ENCODE results near the gene KDM4C. TPM values are rescaled to one million over a fixed set of nuclear protein-coding genes. Genes with fewer than 3 reads are reported as not detected.

Gene KDM4C
- polyA plus RNA-seq, 1 donor (not counting 4 experiments of a cell fraction or from before 2014, with no cell fraction given), result 17.2 TPM

GRCh38 chr9:6761306-6761705, 3.5 kb downstream of the KDM4C start:
- Histone ChIP-seq H3K36me3 (ENCODE audit: control insufficient read depth in 2 of 2, extremely low read depth in 1 of 2, insufficient read depth in 2 of 2, low read length in 2 of 2) (no peaks in the 10 kb centered on the region), H3K27ac (ENCODE audit: control insufficient read depth, insufficient read depth, low read length) (no peak overlapping the region), H4K20me1 (ENCODE audit: control insufficient read depth, extremely low read depth, insufficient read depth, low read length) (no peaks in the 10 kb centered on the region), H3K4me1 (ENCODE audit: control insufficient read depth, extremely low read depth, insufficient read depth, low read length) (peaks cover 15% of the 10 kb centered on the region), H3K9me3 (ENCODE audit: control insufficient read depth, low read depth, low read length) (no peaks in the 10 kb centered on the region), H3K27me3 (ENCODE audit: control insufficient read depth, extremely low read depth, insufficient read depth, low read length) (no peaks in the 10 kb centered on the region), H3K79me2 (ENCODE audit: control insufficient read depth, insufficient read depth, low read length) (peaks cover 70% of the 10 kb centered on the region), H3K9me1 (ENCODE audit: control insufficient read depth, extremely low read depth, insufficient read depth, low read length) (no peaks in the 10 kb centered on the region), H3K4me3 (ENCODE audit: control insufficient read depth in 2 of 3, extremely low read depth in 1 of 3, insufficient read depth in 2 of 3, low read depth in 1 of 3, low read length in 3 of 3) (no peak overlapping the region), H3K4me2 (ENCODE audit: control insufficient read depth, extremely low read depth, insufficient read depth, low read depth, low read length) (no peak overlapping the region), H2AFZ (ENCODE audit: control insufficient read depth, low read length) (no peak overlapping the region), H3K9ac (ENCODE audit: control insufficient read depth, extremely low read depth, insufficient read depth, low read length) (no peak overlapping the region)
- FAIRE-seq, result no peak
- no peak for DNase-seq (ENCODE audit: low read depth, low spot score)
- TF ChIP-seq CTCF (optimal IDR thresholded peaks at IDR 0.05 in 1 of 3, IDR thresholded peaks at IDR 0.05 in 1 of 3, conservative IDR thresholded peaks at IDR 0.05 in 1 of 3; ENCODE audit: extremely low read depth in 1 of 3, insufficient read depth in 2 of 3, low read length in 3 of 3), result no peak
- TF ChIP-seq EZH2 (IDR thresholded peaks at IDR 0.05; ENCODE audit: low read length), result no peak
- dilution Hi-C loops (cut with MboI; ENCODE audit: extremely low pct_ligation_motif_present, low sequenced_read_pairs), result no loop called here

- no peaks in the 10 kb centered on the region for H3K27me3 ChIP-seq (ENCODE audit: control insufficient read depth, extremely low read depth, insufficient read depth, low read length)
- H3K4me1 ChIP-seq (ENCODE audit: control insufficient read depth, extremely low read depth, insufficient read depth, low read length), result peaks cover 12% of the 10 kb centered on the region
- H2AFZ ChIP-seq (ENCODE audit: control insufficient read depth, low read length), result no peak overlapping the region
- H3K79me2 ChIP-seq (ENCODE audit: control insufficient read depth, insufficient read depth, low read length), result peaks cover 83% of the 10 kb centered on the region
- no peak overlapping the region for H3K9ac ChIP-seq (ENCODE audit: control insufficient read depth, extremely low read depth, insufficient read depth, low read length)
- H3K9me1 ChIP-seq (ENCODE audit: control insufficient read depth, extremely low read depth, insufficient read depth, low read length), result no peaks in the 10 kb centered on the region
- no peaks in the 10 kb centered on the region for H4K20me1 ChIP-seq (ENCODE audit: control insufficient read depth, extremely low read depth, insufficient read depth, low read length)
- FAIRE-seq, result no peak
- no peak overlapping the region for H3K27ac ChIP-seq (ENCODE audit: control insufficient read depth, insufficient read depth, low read length)
- no peaks in the 10 kb centered on the region for H3K36me3 ChIP-seq (ENCODE audit: control insufficient read depth in 2 of 2, extremely low read depth in 1 of 2, insufficient read depth in 2 of 2, low read length in 2 of 2)
- no peak overlapping the region for H3K4me2 ChIP-seq (ENCODE audit: control insufficient read depth, extremely low read depth, insufficient read depth, low read depth, low read length)
- H3K4me3 ChIP-seq (ENCODE audit: control insufficient read depth in 2 of 3, extremely low read depth in 1 of 3, insufficient read depth in 2 of 3, low read depth in 1 of 3, low read length in 3 of 3), result no peak overlapping the region
- DNase-seq (ENCODE audit: low read depth, low spot score), result no peak
- TF ChIP-seq CTCF (optimal IDR thresholded peaks at IDR 0.05 in 1 of 3, IDR thresholded peaks at IDR 0.05 in 1 of 3, conservative IDR thresholded peaks at IDR 0.05 in 1 of 3; ENCODE audit: extremely low read depth in 1 of 3, insufficient read depth in 2 of 3, low read length in 3 of 3), result no peak
- TF ChIP-seq EZH2 (IDR thresholded peaks at IDR 0.05; ENCODE audit: low read length), result no peak
- dilution Hi-C loops (cut with MboI; ENCODE audit: extremely low pct_ligation_motif_present, low sequenced_read_pairs), result no loop called here
- no peaks in the 10 kb centered on the region for H3K9me3 ChIP-seq (ENCODE audit: control insufficient read depth, low read depth, low read length)
Observed at GRCh38 chr9:6763244-6763643, 5.5 kb downstream of the KDM4C start.
